ENCODE results near the gene PKN2.

GRCh38 chr1:88683541-88684481 is at the start of gene PKN2:
- TF ChIP-seq POLR2A (IDR thresholded peaks at IDR 0.05; ENCODE audit: extremely low read depth, insufficient read length) (peak; percentile 90), CTCF (IDR thresholded peaks at IDR 0.05; ENCODE audit: low read depth, low read length) (no peak)
